Stimulated activated CD8-positive, alpha-beta memory T cell treated with anti-CD3 and anti-CD28 coated beads, Interleukin-15, amount 100 ng/mL, for 24 hours (primary cell): Measurements from ENCODE around the gene ZBTB7A.

Source experiments
- DNase-seq: peaks from one replicate; pipeline ENCODE4 v3.0.0-alpha.2; 2020; ENCODE audit warnings: low read depth

Gene ZBTB7A

GRCh38 chr19:4068047-4068966 lies 1.6 kb upstream of the ZBTB7A start:
- DNase-seq = no peak

- DNase-seq = no peak
These were observed 822 bp upstream of the ZBTB7A start for GRCh38 chr19:4067396-4068046.

GRCh38 chr19:4066176-4066606 lies 508 bp downstream of the ZBTB7A start:
- no peak for DNase-seq

GRCh38 chr19:4065430-4066175 lies 1.1 kb downstream of the ZBTB7A start:
- peak; percentile 92 for DNase-seq

GRCh38 chr19:4064496-4065260 lies 2.0 kb downstream of the ZBTB7A start:
- DNase-seq = no peak

GRCh38 chr19:4064149-4064495 lies 2.6 kb downstream of the ZBTB7A start:
- no peak for DNase-seq

GRCh38 chr19:4063369-4064148 lies 3.1 kb downstream of the ZBTB7A start:
- no peak for DNase-seq

GRCh38 chr19:4062419-4063368 lies 4.0 kb downstream of the ZBTB7A start:
- no peak for DNase-seq

- no peak for DNase-seq
These were observed 4.8 kb downstream of the ZBTB7A start for GRCh38 chr19:4061683-4062418.

GRCh38 chr19:4061178-4061682 lies 5.5 kb downstream of the ZBTB7A start:
- DNase-seq = no peak

GRCh38 chr19:4060621-4061177 lies 6.0 kb downstream of the ZBTB7A start:
- DNase-seq = no peak

- no peak for DNase-seq
These were observed 6.6 kb downstream of the ZBTB7A start for GRCh38 chr19:4059891-4060620.

- DNase-seq = no peak
These were observed 7.2 kb downstream of the ZBTB7A start for GRCh38 chr19:4059453-4059871.

GRCh38 chr19:4058693-4059452 lies 7.8 kb downstream of the ZBTB7A start:
- DNase-seq = no peak

GRCh38 chr19:4057931-4058692 lies 8.6 kb downstream of the ZBTB7A start:
- DNase-seq = no peak

GRCh38 chr19:4055209-4055552 lies 11.5 kb downstream of the ZBTB7A start:
- no peak for DNase-seq
